PC-9 (cell line): ENCODE results near the gene MGAT4A. TPM values are rescaled to one million over a fixed set of nuclear protein-coding genes. Genes with fewer than 3 reads are reported as not detected.

Experiments used
- BruUV-seq: library from RNA; stranded (reverse); fragments of 400-500 nt; replicated peaks from 2 replicates; lab custom pipeline; 2021; lab: Mats Ljungman, UMichigan
- CTCF ChIA-PET: fragments of 300-600 bp; sonication (Branson Sonifier 250); formaldehyde crosslinking; loops from one replicate; lab custom pipeline; 2022; ENCODE audit warnings: antibody characterized with exemption; lab: Charles Lee
- POLR2A ChIA-PET: fragments of 300-600 bp; sonication (Branson Sonifier 250); formaldehyde crosslinking; loops from one replicate; lab custom pipeline; 2022; ENCODE audit warnings: antibody characterized with exemption; ENCODE audit not compliant: unreplicated experiment; lab: Charles Lee
- DNase-seq, 2 experiments: peaks; one replicate each; pipeline versions ENCODE4 v3.0.0 to v3.0.0-alpha.2; 2015 to 2022; ENCODE audit warnings: mixed read lengths in 1 of 2
- H2AFZ ChIP-seq: fragments of 200-600 bp; sonication (generic); 2 replicates; pipeline ENCODE4 v1.8.1; 2017; ENCODE audit warnings: antibody characterized with exemption
- H3F3A ChIP-seq: fragments of 200-600 bp; sonication (generic); 2 replicates; pipeline ENCODE4 v1.8.1; 2017; ENCODE audit warnings: antibody characterized with exemption, mild to moderate bottlenecking, low read depth; ENCODE audit not compliant: insufficient read depth
- H3K27ac ChIP-seq: fragments of 200-600 bp; sonication (generic); 2 replicates; pipeline ENCODE4 v1.6.1; 2016; ENCODE audit warnings: mixed run types
- H3K27me3 ChIP-seq: fragments of 200-600 bp; sonication (generic); 2 replicates; pipeline ENCODE4 v1.6.1; 2016; ENCODE audit warnings: low read depth, mixed run types; ENCODE audit not compliant: insufficient read depth
- H3K36me3 ChIP-seq: fragments of 200-600 bp; sonication (generic); 2 replicates; pipeline ENCODE4 v1.6.1; 2016; ENCODE audit warnings: low read depth, mixed run types
- H3K4me1 ChIP-seq: fragments of 200-600 bp; sonication (generic); replicated peaks from 2 replicates; pipeline ENCODE4 v1.6.1; 2016; ENCODE audit warnings: mixed run types; ENCODE audit not compliant: insufficient read depth
- H3K4me2 ChIP-seq: fragments of 200-600 bp; sonication (generic); 2 replicates; pipeline ENCODE4 v1.6.1; 2017; ENCODE audit warnings: mixed run types
- H3K4me3 ChIP-seq: fragments of 200-600 bp; sonication (generic); 2 replicates; pipeline ENCODE4 v1.6.1; 2016; ENCODE audit warnings: mixed run types
- H3K79me2 ChIP-seq: fragments of 200-600 bp; sonication (generic); 2 replicates; pipeline ENCODE4 v1.6.1; 2017; ENCODE audit warnings: low read depth, mixed run types
- H3K9me2 ChIP-seq: fragments of 200-600 bp; sonication (generic); 2 replicates; pipeline ENCODE4 v1.8.1; 2017; ENCODE audit warnings: mild to moderate bottlenecking; ENCODE audit not compliant: insufficient read depth
- H3K9me3 ChIP-seq: fragments of 200-600 bp; sonication (generic); 2 replicates; pipeline ENCODE4 v1.8.1; 2016; ENCODE audit warnings: low read depth; ENCODE audit not compliant: insufficient read depth
- H4K20me1 ChIP-seq: fragments of 200-600 bp; sonication (generic); 2 replicates; pipeline ENCODE4 v1.8.1; 2017; ENCODE audit not compliant: insufficient read depth
- CTCF ChIP-seq: fragments of 200-600 bp; sonication (generic); conservative IDR thresholded peaks from 2 replicates; pipeline ENCODE4 v1.6.1; 2017; ENCODE audit warnings: mixed run types, antibody characterized with exemption, mild to moderate bottlenecking, moderate library complexity
- EZH2 ChIP-seq: fragments of 200-600 bp; sonication (generic); IDR thresholded peaks from 2 replicates; pipeline ENCODE4 v1.8.0; 2017; ENCODE audit warnings: antibody characterized with exemption, low read depth
- intact Hi-C: fragments of 100-400 bp; cut with micrococcal nuclease; formaldehyde crosslinking; loops from one replicate; pipeline ENCODE4 v1.10.0; 2022; ENCODE audit not compliant: unreplicated experiment
- total RNA-seq: library from RNA; stranded (reverse); gene quantifications from 2 replicates; pipeline ENCODE4 v1.2.3, GENCODE V29; 2021

The MGAT4A gene
- total RNA-seq, 1 experiment from 2014 or later = 12.9 TPM

GRCh38 chr2:98606431-98606830 lies 124.5 kb downstream of the MGAT4A start:
- POLR2A ChIA-PET = no interaction called here
- Histone ChIP-seq H3F3A (peaks cover 5% of the 10 kb centered on the region), H4K20me1 (peaks cover 10% of the 10 kb centered on the region; the same call in 1 of the 2 replicates), H3K9me3 (no peaks in the 10 kb centered on the region), H3K27me3 (no peaks in the 10 kb centered on the region), H3K27ac (no peak overlapping the region), H3K4me1 (peaks cover 25% of the 10 kb centered on the region), H3K79me2 (peaks cover 63% of the 10 kb centered on the region), H2AFZ (no peak overlapping the region), H3K4me3 (peak overlapping the region; percentile 77; the same call in 1 of the 2 replicates), H3K4me2 (peak overlapping the region; percentile 96), H3K36me3 (peaks cover 18% of the 10 kb centered on the region), H3K9me2 (no peaks in the 10 kb centered on the region)
- no TSS peak for BruUV-seq
- CTCF ChIA-PET = no interaction called here
- intact Hi-C loops = loop anchor here (5.0 to 10.0 kb wide), 2 partner anchors 461 to 892 kb away; partner anchors contain the start of gene ZAP70
- TF ChIP-seq EZH2 (no peak), CTCF (no peak)
- DNase-seq = no peak

GRCh38 chr2:98605076-98605475 lies 125.9 kb downstream of the MGAT4A start:
- BruUV-seq = no TSS peak
- Histone ChIP-seq H4K20me1 (peaks cover 12% of the 10 kb centered on the region; the same call in 1 of the 2 replicates), H3K27me3 (no peaks in the 10 kb centered on the region), H3K36me3 (peaks cover 17% of the 10 kb centered on the region), H3K79me2 (peaks cover 50% of the 10 kb centered on the region), H3K27ac (no peak overlapping the region), H2AFZ (no peak overlapping the region), H3K4me2 (no peak overlapping the region), H3K4me3 (no peak overlapping the region), H3K9me2 (no peaks in the 10 kb centered on the region), H3F3A (peaks cover 13% of the 10 kb centered on the region), H3K4me1 (peaks cover 18% of the 10 kb centered on the region), H3K9me3 (no peaks in the 10 kb centered on the region)
- intact Hi-C loops = loop anchor here (5.0 to 10.0 kb wide), 2 partner anchors 462 to 890 kb away; partner anchors contain the start of gene ZAP70
- POLR2A ChIA-PET = no interaction called here
- TF ChIP-seq EZH2 = no peak
- TF ChIP-seq CTCF = no peak
- CTCF ChIA-PET = no interaction called here
- DNase-seq = no peak

- Histone ChIP-seq H3K4me1 (peaks cover 16% of the 10 kb centered on the region), H3F3A (peaks cover 17% of the 10 kb centered on the region), H3K4me3 (no peak overlapping the region), H4K20me1 (peaks cover 12% of the 10 kb centered on the region; the same call in 1 of the 2 replicates), H3K9me3 (no peaks in the 10 kb centered on the region), H3K79me2 (peaks cover 45% of the 10 kb centered on the region), H3K27ac (no peak overlapping the region), H2AFZ (no peak overlapping the region), H3K9me2 (no peaks in the 10 kb centered on the region), H3K4me2 (no peak overlapping the region), H3K36me3 (peaks cover 20% of the 10 kb centered on the region), H3K27me3 (no peaks in the 10 kb centered on the region)
- TF ChIP-seq EZH2 = no peak
- TF ChIP-seq CTCF = no peak
- no TSS peak for BruUV-seq
- POLR2A ChIA-PET = interaction anchor here (0.7 kb wide), 1 partner anchor 1373 kb away, joined by 4 read pairs; no protein-coding TSS in a partner anchor
- DNase-seq = peak in 1 of 2 experiments; percentile 14
- CTCF ChIA-PET = no interaction called here
- intact Hi-C loops = loop anchor here (10.0 kb wide), 1 partner anchor 890 kb away; the partner anchor contains the start of gene ZAP70
These were observed 126.4 kb downstream of the MGAT4A start for GRCh38 chr2:98604547-98604946.
